Neural cell (in vitro differentiated cells): ENCODE data around the gene OR4D1.

Source experiments
- CTCF ChIP-seq: fragments of 450-650 bp; IDR thresholded peaks from 2 replicates; pipeline ENCODE4 v1.5.1; 2014; ENCODE audit warnings: antibody characterized with exemption, mild to moderate bottlenecking, moderate library complexity; ENCODE audit not compliant: poor library complexity, severe bottlenecking
- EP300 ChIP-seq: fragments of 450-650 bp; conservative IDR thresholded peaks from 2 replicates; pipeline ENCODE4 v1.6.1; 2014; ENCODE audit warnings: antibody characterized with exemption, mild to moderate bottlenecking, moderate library complexity; ENCODE audit not compliant: poor library complexity, severe bottlenecking
- EZH2 ChIP-seq: fragments of 200-600, 300-800 bp; shearing (Covaris generic), sonication (generic); IDR thresholded peaks from 2 replicates; pipeline ENCODE4 v1.6.1; 2014; ENCODE audit warnings: antibody characterized with exemption, low read length, borderline replicate concordance, mild to moderate bottlenecking; ENCODE audit not compliant: insufficient read depth, poor library complexity, severe bottlenecking
- POLR2AphosphoS5 ChIP-seq: IDR thresholded peaks from 2 replicates; pipeline ENCODE4 v1.6.1; 2012
- RAD21 ChIP-seq: fragments of 450-650 bp; conservative IDR thresholded peaks from 2 replicates; pipeline ENCODE4 v1.6.1; 2014; ENCODE audit warnings: antibody characterized with exemption, mild to moderate bottlenecking, moderate library complexity
- REST ChIP-seq: IDR thresholded peaks from 2 replicates; pipeline ENCODE4 v1.6.1; 2012; ENCODE audit warnings: borderline replicate concordance

- TF ChIP-seq CTCF (no peak), REST (no peak), EP300 (no peak), EZH2 (no peak), POLR2AphosphoS5 (no peak), RAD21 (no peak)
Observed at GRCh38 chr17:58170622-58171021, 22.4 kb downstream of the OR4D1 start.
